Right atrium auricular region (tissue), 2 donors: ENCODE data around the gene FGF2. TPM values are rescaled to one million over a fixed set of nuclear protein-coding genes. Genes with fewer than 3 reads are reported as not detected.
"Not testable (repeated sequence)": the region's sequence is repeated elsewhere in the genome, so short reads cannot be mapped to it uniquely, and the experiment has no call there.

Experiments
- DNase-seq: peaks from one replicate; pipeline ENCODE4 v3.0.0-alpha.2; 2019; ENCODE audit warnings: low spot score
- H3K27ac ChIP-seq, 2 donors: fragments of 200-600 bp; sonication (generic); 1 replicate in 1 of 2; 2 replicates in 1 of 2; pipeline ENCODE4 v1.5.1; 2016 to 2019
- H3K27me3 ChIP-seq, 2 donors: fragments of 200-600 bp; sonication (generic); one replicate each; pipeline versions ENCODE4 v1.5.1 to v1.6.0; 2017 to 2019
- H3K36me3 ChIP-seq: fragments of 200-600 bp; sonication (generic); one replicate; pipeline ENCODE4 v1.5.1; 2016
- H3K4me1 ChIP-seq, 2 donors: fragments of 200-600 bp; sonication (generic); one replicate each; pipeline versions ENCODE4 v1.5.1 to v1.6.0; 2017 to 2019
- H3K4me3 ChIP-seq, 2 donors: fragments of 200-600 bp; sonication (generic); 1 replicate in 1 of 2; 2 replicates in 1 of 2; pipeline ENCODE4 v1.5.1; 2017 to 2019; ENCODE audit warnings: mild to moderate bottlenecking in 1 of 2, moderate library complexity in 1 of 2
- H3K9me3 ChIP-seq, 2 donors: fragments of 200-600 bp; sonication (generic); one replicate each; pipeline ENCODE4 v1.5.1; 2019
- CTCF ChIP-seq, 2 donors: fragments of 200-600 bp; sonication (generic); IDR thresholded peaks; one replicate each; pipeline ENCODE4 v1.5.1; 2019; ENCODE audit warnings: antibody characterized with exemption in 2 of 2
- total RNA-seq, 2 donors: library from RNA; depleted of rRNA; stranded (reverse); fragments of >200 nt; gene quantifications; one replicate each; pipeline ENCODE4 v1.1.0, GENCODE V29; 2016

FGF2 gene
- total RNA-seq, 2 donors from 2014 or later: 4.3 to 11.6 TPM

- DNase-seq: no peak
- no peaks in the 10 kb centered on the region for H3K36me3 ChIP-seq
- no peaks in the 10 kb centered on the region for H3K27me3 ChIP-seq
- no peak for TF ChIP-seq CTCF (IDR thresholded peaks at IDR 0.05)
- H3K27ac ChIP-seq: no peak overlapping the region
- H3K4me3 ChIP-seq: no peak overlapping the region
- H3K9me3 ChIP-seq: no peaks in the 10 kb centered on the region
- H3K4me1 ChIP-seq: no peaks in the 10 kb centered on the region
Measured at GRCh38 chr4:122845066-122845465, 18.4 kb downstream of the FGF2 start.

- no peak for DNase-seq
- no peaks in the 10 kb centered on the region for H3K4me1 ChIP-seq
Measured at GRCh38 chr4:122845760-122846159, 19.1 kb downstream of the FGF2 start.

GRCh38 chr4:122847931-122848330, 21.3 kb downstream of the FGF2 start:
- no peak for TF ChIP-seq CTCF (IDR thresholded peaks at IDR 0.05)
- no peak for DNase-seq
- Histone ChIP-seq H3K27me3 (no peaks in the 10 kb centered on the region), H3K4me3 (no peak overlapping the region), H3K9me3 (no peaks in the 10 kb centered on the region), H3K36me3 (no peaks in the 10 kb centered on the region), H3K27ac (no peak overlapping the region), H3K4me1 (no peaks in the 10 kb centered on the region)

More at GRCh38 chr4:122845760-122846159, 19.1 kb downstream of the FGF2 start:
- Histone ChIP-seq H3K27me3 (no peaks in the 10 kb centered on the region), H3K9me3 (no peaks in the 10 kb centered on the region), H3K4me3 (no peak overlapping the region), H3K36me3 (no peaks in the 10 kb centered on the region), H3K27ac (no peak overlapping the region)
- TF ChIP-seq CTCF (IDR thresholded peaks at IDR 0.05): no peak

- H3K4me3 ChIP-seq, H3K9me3 ChIP-seq, DNase-seq, H3K4me1 ChIP-seq, H3K36me3 ChIP-seq, H3K27me3 ChIP-seq, H3K27ac ChIP-seq: not testable (repeated sequence)
Measured at GRCh38 chr4:122849789-122850188, 23.2 kb downstream of the FGF2 start.

GRCh38 chr4:122851568-122851967, 24.9 kb downstream of the FGF2 start:
- H3K36me3 ChIP-seq: no peaks in the 10 kb centered on the region
- H3K27me3 ChIP-seq: no peaks in the 10 kb centered on the region
- no peak for TF ChIP-seq CTCF (IDR thresholded peaks at IDR 0.05)
- H3K4me1 ChIP-seq: no peaks in the 10 kb centered on the region
- no peak overlapping the region for H3K27ac ChIP-seq
- no peak overlapping the region for H3K4me3 ChIP-seq
- no peaks in the 10 kb centered on the region for H3K9me3 ChIP-seq
- DNase-seq: no peak

- TF ChIP-seq CTCF (IDR thresholded peaks at IDR 0.05): no peak
- Histone ChIP-seq H3K9me3 (no peaks in the 10 kb centered on the region), H3K4me1 (no peaks in the 10 kb centered on the region), H3K27ac (peak overlapping the region; percentile 54 to 63), H3K36me3 (no peaks in the 10 kb centered on the region), H3K27me3 (no peaks in the 10 kb centered on the region), H3K4me3 (peak overlapping the region in 1 of 2 donors; percentile 11)
- DNase-seq: peak; percentile 66
Measured at GRCh38 chr4:122854447-122855352, 28.1 kb downstream of the FGF2 start.
